Neural progenitor cell (in vitro differentiated cells): ENCODE data around the gene PFDN4. TPM values are rescaled to one million over a fixed set of nuclear protein-coding genes. Genes with fewer than 3 reads are reported as not detected.
"Not testable (repeated sequence)": the region's sequence is repeated elsewhere in the genome, so short reads cannot be mapped to it uniquely, and the experiment has no call there.

Source experiments
- DNase-seq: peaks from one replicate; pipeline ENCODE4 v3.0.0-alpha.2; 2016; ENCODE audit warnings: low spot score
- H2AFZ ChIP-seq: fragments of 200-600 bp; sonication (generic); replicated peaks from 2 replicates; pipeline ENCODE4 v1.6.1; 2016; ENCODE audit warnings: antibody characterized with exemption
- H3F3A ChIP-seq: fragments of 200-600 bp; sonication (generic); 2 replicates; pipeline ENCODE4 v1.6.1; 2016; ENCODE audit warnings: antibody characterized with exemption, low read depth
- H3K27ac ChIP-seq: fragments of 200-600 bp; sonication (generic); 2 replicates; pipeline ENCODE4 v1.5.1; 2016; ENCODE audit warnings: mild to moderate bottlenecking
- H3K27me3 ChIP-seq: fragments of 200-600 bp; sonication (generic); 2 replicates; pipeline ENCODE4 v1.6.1; 2016; ENCODE audit warnings: mild to moderate bottlenecking, moderate library complexity
- H3K36me3 ChIP-seq: fragments of 200-600 bp; sonication (generic); 2 replicates; pipeline ENCODE4 v1.5.1; 2016
- H3K4me1 ChIP-seq: fragments of 200-600 bp; sonication (generic); 2 replicates; pipeline ENCODE4 v1.6.1; 2016; ENCODE audit warnings: mixed run types
- H3K4me2 ChIP-seq: fragments of 200-600 bp; sonication (generic); 2 replicates; pipeline ENCODE4 v1.6.1; 2016
- H3K4me3 ChIP-seq: fragments of 200-600 bp; sonication (generic); 2 replicates; pipeline ENCODE4 v1.5.1; 2016
- H3K79me2 ChIP-seq: fragments of 200-600 bp; sonication (generic); 2 replicates; pipeline ENCODE4 v1.6.1; 2016; ENCODE audit warnings: low read depth
- H3K9ac ChIP-seq: fragments of 200-600 bp; sonication (generic); 2 replicates; pipeline ENCODE4 v1.6.1; 2016
- H3K9me3 ChIP-seq: fragments of 200-600 bp; sonication (generic); 2 replicates; pipeline ENCODE4 v1.5.1; 2016; ENCODE audit warnings: low read depth
- H4K20me1 ChIP-seq: fragments of 200-600 bp; sonication (generic); 2 replicates; pipeline ENCODE4 v1.6.1; 2016; ENCODE audit warnings: low read depth
- H3K27ac Mint-ChIP-seq: 3 replicates; pipeline ENCODE4 v1.8.0; 2021; ENCODE audit warnings: mixed read lengths
- H3K27me3 Mint-ChIP-seq: 2 replicates; pipeline ENCODE4 v1.8.0; 2022; ENCODE audit warnings: low read depth, mild to moderate bottlenecking, inconsistent platforms, moderate library complexity, mixed read lengths; ENCODE audit not compliant: insufficient read depth
- H3K36me3 Mint-ChIP-seq: 3 replicates; pipeline ENCODE4 v1.8.0; 2021; ENCODE audit warnings: mixed read lengths
- H3K4me1 Mint-ChIP-seq: 3 replicates; pipeline ENCODE4 v1.8.0; 2021; ENCODE audit warnings: mixed read lengths
- H3K4me3 Mint-ChIP-seq: 3 replicates; pipeline ENCODE4 v1.8.0; 2021; ENCODE audit warnings: mild to moderate bottlenecking, moderate library complexity, mixed read lengths
- H3K9me3 Mint-ChIP-seq: 3 replicates; pipeline ENCODE4 v1.8.0; 2020; ENCODE audit warnings: mixed read lengths
- EZH2 ChIP-seq: fragments of 200-600 bp; sonication (generic); IDR thresholded peaks from 2 replicates; pipeline ENCODE4 v1.6.1; 2017; ENCODE audit warnings: antibody characterized with exemption, mild to moderate bottlenecking, moderate library complexity
- EZH2phosphoT487 ChIP-seq: fragments of 200-600 bp; sonication (generic); IDR thresholded peaks from 2 replicates; pipeline ENCODE4 v1.6.1; 2017; ENCODE audit warnings: antibody characterized with exemption
- total RNA-seq: library from RNA; depleted of rRNA; stranded (reverse); fragments of >200 nt; gene quantifications from 2 replicates; pipeline ENCODE4 v1.2.3, GENCODE V29; 2015; ENCODE audit warnings: low replicate concordance
- TF ChIP-seq, protein P1 (sequence below): fragments of 200-600 bp; sonication (generic); IDR thresholded peaks from 2 replicates; pipeline ENCODE4 v1.5.1; 2017; ENCODE audit warnings: antibody characterized with exemption, mild to moderate bottlenecking

Gene PFDN4
- total RNA-seq, 1 donor from 2014 or later: 597 TPM

DNA sequence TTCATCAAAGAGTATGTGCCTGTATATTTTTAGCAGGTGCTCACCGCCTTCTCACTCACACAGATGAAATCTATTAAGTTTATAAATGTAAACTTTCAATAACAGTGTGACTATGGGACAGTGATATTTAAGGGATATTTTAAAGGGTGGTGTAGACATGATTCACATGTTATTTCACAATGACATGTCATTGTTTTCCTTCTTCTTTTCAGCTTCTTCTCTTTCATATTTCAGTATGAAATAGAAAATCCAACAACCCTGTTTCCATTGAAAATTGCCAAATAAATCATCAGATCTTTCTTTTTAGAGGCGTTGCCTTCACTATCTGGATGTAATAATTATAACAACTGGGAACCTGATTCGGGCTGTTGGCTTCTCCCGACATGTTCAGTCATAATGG is 54.8 kb downstream of the PFDN4 start:
- no peaks in the 10 kb centered on the region for H3K79me2 ChIP-seq
- H2AFZ ChIP-seq: no peak overlapping the region
- peaks cover 8% of the 10 kb centered on the region for H3F3A ChIP-seq
- no peak overlapping the region for H3K4me3 ChIP-seq
- H3K9me3 Mint-ChIP-seq: no peaks in the 10 kb centered on the region
- H3K27me3 ChIP-seq: no peaks in the 10 kb centered on the region
- peaks cover 17% of the 10 kb centered on the region for H3K4me1 Mint-ChIP-seq
- H3K4me3 Mint-ChIP-seq: no peak overlapping the region
- H3K4me2 ChIP-seq: no peak overlapping the region
- no peak overlapping the region for H3K27ac Mint-ChIP-seq
- no peaks in the 10 kb centered on the region for H3K27me3 Mint-ChIP-seq
- H3K27ac ChIP-seq: no peak overlapping the region
- H3K36me3 Mint-ChIP-seq: no peaks in the 10 kb centered on the region
- H3K9ac ChIP-seq: no peak overlapping the region
- no peaks in the 10 kb centered on the region for H4K20me1 ChIP-seq
- TF ChIP-seq EZH2 (no peak), EZH2phosphoT487 (no peak)
- TF ChIP-seq, protein P1, sequence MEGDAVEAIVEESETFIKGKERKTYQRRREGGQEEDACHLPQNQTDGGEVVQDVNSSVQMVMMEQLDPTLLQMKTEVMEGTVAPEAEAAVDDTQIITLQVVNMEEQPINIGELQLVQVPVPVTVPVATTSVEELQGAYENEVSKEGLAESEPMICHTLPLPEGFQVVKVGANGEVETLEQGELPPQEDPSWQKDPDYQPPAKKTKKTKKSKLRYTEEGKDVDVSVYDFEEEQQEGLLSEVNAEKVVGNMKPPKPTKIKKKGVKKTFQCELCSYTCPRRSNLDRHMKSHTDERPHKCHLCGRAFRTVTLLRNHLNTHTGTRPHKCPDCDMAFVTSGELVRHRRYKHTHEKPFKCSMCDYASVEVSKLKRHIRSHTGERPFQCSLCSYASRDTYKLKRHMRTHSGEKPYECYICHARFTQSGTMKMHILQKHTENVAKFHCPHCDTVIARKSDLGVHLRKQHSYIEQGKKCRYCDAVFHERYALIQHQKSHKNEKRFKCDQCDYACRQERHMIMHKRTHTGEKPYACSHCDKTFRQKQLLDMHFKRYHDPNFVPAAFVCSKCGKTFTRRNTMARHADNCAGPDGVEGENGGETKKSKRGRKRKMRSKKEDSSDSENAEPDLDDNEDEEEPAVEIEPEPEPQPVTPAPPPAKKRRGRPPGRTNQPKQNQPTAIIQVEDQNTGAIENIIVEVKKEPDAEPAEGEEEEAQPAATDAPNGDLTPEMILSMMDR: no peak
- DNase-seq: no peak
- peaks cover 8% of the 10 kb centered on the region for H3K4me1 ChIP-seq
- H3K36me3 ChIP-seq: no peaks in the 10 kb centered on the region
- no peaks in the 10 kb centered on the region for H3K9me3 ChIP-seq

DNA sequence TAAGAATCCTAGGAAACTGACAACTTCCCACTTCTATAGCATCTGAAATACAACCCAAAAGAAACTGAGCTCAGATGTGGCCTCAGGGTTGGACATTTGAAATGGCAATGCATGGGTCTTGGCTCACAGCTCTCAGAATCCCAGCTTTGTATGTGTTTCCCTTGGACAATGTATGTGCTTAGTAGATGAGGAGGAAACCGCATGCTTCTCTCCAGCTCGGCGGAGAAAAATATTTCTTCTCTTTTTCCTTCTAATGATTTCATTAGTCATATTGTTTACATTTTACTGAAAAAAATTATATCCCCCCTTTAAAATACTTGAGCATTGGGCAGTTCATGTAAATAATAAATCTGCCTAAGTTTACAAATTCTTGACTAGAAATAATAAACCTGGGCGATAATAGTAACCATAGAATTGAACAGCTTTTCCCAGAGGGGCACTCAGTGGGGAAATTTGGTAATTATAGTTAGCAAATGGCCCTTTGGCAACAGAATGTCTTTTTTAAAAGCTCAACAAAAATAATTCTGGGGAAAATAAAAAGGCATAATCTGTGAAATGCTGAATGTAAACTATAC is 55.3 kb downstream of the PFDN4 start:
- no peak overlapping the region for H3K27ac ChIP-seq
- H3K9me3 ChIP-seq: no peaks in the 10 kb centered on the region
- peaks cover 13% of the 10 kb centered on the region for H3F3A ChIP-seq
- H3K9ac ChIP-seq: no peak overlapping the region
- no peaks in the 10 kb centered on the region for H3K27me3 ChIP-seq
- Mint-ChIP-seq H3K4me1 (peaks cover 22% of the 10 kb centered on the region), H3K9me3 (no peaks in the 10 kb centered on the region), H3K27ac (no peak overlapping the region), H3K27me3 (no peaks in the 10 kb centered on the region), H3K4me3 (no peak overlapping the region), H3K36me3 (no peaks in the 10 kb centered on the region)
- no peak for DNase-seq
- H3K4me3 ChIP-seq: no peak overlapping the region
- H4K20me1 ChIP-seq: no peaks in the 10 kb centered on the region
- H3K79me2 ChIP-seq: no peaks in the 10 kb centered on the region
- H3K4me1 ChIP-seq: peaks cover 14% of the 10 kb centered on the region
- TF ChIP-seq, protein P1: no peak
- TF ChIP-seq EZH2phosphoT487 (no peak), EZH2 (no peak)
- H3K4me2 ChIP-seq: no peak overlapping the region
- no peaks in the 10 kb centered on the region for H3K36me3 ChIP-seq
- no peak overlapping the region for H2AFZ ChIP-seq

DNA sequence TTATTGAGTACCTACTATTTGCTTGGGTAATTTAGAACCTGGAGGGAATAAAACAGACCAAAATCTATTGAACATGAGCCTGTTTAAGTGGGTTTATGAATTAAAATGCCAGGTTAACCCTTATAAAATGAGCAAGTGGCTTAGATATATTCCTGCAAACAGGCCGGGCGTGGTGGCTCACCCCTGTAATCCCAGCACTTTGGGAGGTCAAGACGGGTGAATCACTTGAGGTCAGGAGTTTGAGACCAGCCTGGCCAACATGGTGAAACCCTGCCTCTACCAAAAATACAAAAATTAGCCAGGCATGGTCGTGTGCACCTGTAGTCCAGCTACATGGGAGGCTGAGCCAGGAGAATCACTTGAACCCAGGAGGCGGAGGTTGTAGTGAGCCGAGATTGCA is 57.9 kb downstream of the PFDN4 start:
- not testable (repeated sequence) for H2AFZ ChIP-seq, H3K4me3 ChIP-seq, H3K4me2 ChIP-seq, H3K9me3 ChIP-seq, H3K9ac ChIP-seq, H3K27me3 ChIP-seq, H3K9me3 Mint-ChIP-seq, H3K27me3 Mint-ChIP-seq, H3K4me3 Mint-ChIP-seq, H3K79me2 ChIP-seq, H3K36me3 Mint-ChIP-seq, H4K20me1 ChIP-seq, DNase-seq, H3K27ac ChIP-seq, H3K27ac Mint-ChIP-seq, H3K36me3 ChIP-seq
- peaks cover 24% of the 10 kb centered on the region for H3K4me1 ChIP-seq
- H3K4me1 Mint-ChIP-seq: peaks cover 32% of the 10 kb centered on the region
- H3F3A ChIP-seq: peaks cover 27% of the 10 kb centered on the region

DNA sequence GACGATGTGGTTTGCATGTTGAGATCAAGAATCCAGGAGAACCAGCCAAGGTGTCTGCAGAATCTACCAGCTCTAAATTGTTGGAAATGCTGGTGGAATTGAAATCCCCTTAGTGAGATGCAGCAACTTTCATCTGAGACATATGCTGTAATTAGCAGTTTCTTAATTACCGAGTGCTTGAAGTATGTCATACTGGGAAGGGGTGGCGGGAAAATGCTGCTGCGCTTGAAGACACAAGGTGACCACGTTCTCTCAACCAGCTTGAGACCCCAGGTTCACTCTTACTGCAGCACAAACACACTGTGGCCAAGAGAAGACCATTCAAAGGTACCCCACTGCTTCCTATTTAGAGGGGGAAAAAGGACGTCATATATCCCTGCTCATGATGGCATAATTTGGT is 59.0 kb downstream of the PFDN4 start:
- Mint-ChIP-seq H3K27me3 (no peaks in the 10 kb centered on the region), H3K36me3 (no peaks in the 10 kb centered on the region), H3K27ac (peak overlapping the region; percentile 76), H3K9me3 (peaks cover 2% of the 10 kb centered on the region), H3K4me3 (no peak overlapping the region), H3K4me1 (peaks cover 32% of the 10 kb centered on the region)
- no peaks in the 10 kb centered on the region for H3K79me2 ChIP-seq
- no peak overlapping the region for H2AFZ ChIP-seq
- no peak overlapping the region for H3K27ac ChIP-seq
- H3K9ac ChIP-seq: no peak overlapping the region
- H3F3A ChIP-seq: peaks cover 27% of the 10 kb centered on the region
- peaks cover 24% of the 10 kb centered on the region for H3K4me1 ChIP-seq
- TF ChIP-seq EZH2: no peak
- TF ChIP-seq, protein P1: no peak
- H3K27me3 ChIP-seq: no peaks in the 10 kb centered on the region
- H3K4me3 ChIP-seq: no peak overlapping the region
- H3K9me3 ChIP-seq: no peaks in the 10 kb centered on the region
- no peaks in the 10 kb centered on the region for H4K20me1 ChIP-seq
- no peak for DNase-seq
- H3K36me3 ChIP-seq: no peaks in the 10 kb centered on the region
- H3K4me2 ChIP-seq: no peak overlapping the region
